Activated CD4-positive, alpha-beta memory T cell treated with anti-CD3 and anti-CD28 coated beads, Interleukin-2, amount 10 ng/mL, durations not matched to agents 7 days and 5 days (primary cell): ENCODE results near the gene PPME1. TPM values are rescaled to one million over a fixed set of nuclear protein-coding genes. Genes with fewer than 3 reads are reported as not detected.

Source experiments
- CTCF ChIA-PET: fragments of 350-600 bp; sonication (Branson Sonifier 250); formaldehyde crosslinking; loops from one replicate; lab custom pipeline; 2021; ENCODE audit warnings: antibody characterized with exemption, inconsistent platforms; lab: Charles Lee
- POLR2A ChIA-PET: fragments of 350-600 bp; sonication (Branson Sonifier 250); formaldehyde crosslinking; loops from one replicate; lab custom pipeline; 2021; ENCODE audit warnings: antibody characterized with exemption; lab: Charles Lee
- DNase-seq: peaks from one replicate; pipeline ENCODE4 v3.0.0-alpha.2; 2020
- H3K27ac Mint-ChIP-seq: one replicate; pipeline ENCODE4 v1.8.0; 2021; ENCODE audit warnings: mild to moderate bottlenecking, mixed read lengths
- H3K27me3 Mint-ChIP-seq: one replicate; pipeline ENCODE4 v1.8.0; 2021; ENCODE audit warnings: mixed read lengths
- H3K36me3 Mint-ChIP-seq: one replicate; pipeline ENCODE4 v1.8.0; 2021; ENCODE audit warnings: low read depth, mixed read lengths
- H3K4me1 Mint-ChIP-seq: one replicate; pipeline ENCODE4 v1.8.0; 2021; ENCODE audit warnings: mixed read lengths
- H3K4me3 Mint-ChIP-seq: one replicate; pipeline ENCODE4 v1.8.0; 2021; ENCODE audit warnings: mild to moderate bottlenecking, mixed read lengths
- H3K9me3 Mint-ChIP-seq: one replicate; pipeline ENCODE4 v1.8.0; 2021; ENCODE audit warnings: mixed read lengths
- total RNA-seq, 2 experiments: library from RNA; stranded (reverse); gene quantifications; one replicate each; pipeline ENCODE4 v1.2.3, GENCODE V29; 2021

PPME1 gene
- total RNA-seq, 2 experiments from 2014 or later: 27.3 to 28.0 TPM

DNA sequence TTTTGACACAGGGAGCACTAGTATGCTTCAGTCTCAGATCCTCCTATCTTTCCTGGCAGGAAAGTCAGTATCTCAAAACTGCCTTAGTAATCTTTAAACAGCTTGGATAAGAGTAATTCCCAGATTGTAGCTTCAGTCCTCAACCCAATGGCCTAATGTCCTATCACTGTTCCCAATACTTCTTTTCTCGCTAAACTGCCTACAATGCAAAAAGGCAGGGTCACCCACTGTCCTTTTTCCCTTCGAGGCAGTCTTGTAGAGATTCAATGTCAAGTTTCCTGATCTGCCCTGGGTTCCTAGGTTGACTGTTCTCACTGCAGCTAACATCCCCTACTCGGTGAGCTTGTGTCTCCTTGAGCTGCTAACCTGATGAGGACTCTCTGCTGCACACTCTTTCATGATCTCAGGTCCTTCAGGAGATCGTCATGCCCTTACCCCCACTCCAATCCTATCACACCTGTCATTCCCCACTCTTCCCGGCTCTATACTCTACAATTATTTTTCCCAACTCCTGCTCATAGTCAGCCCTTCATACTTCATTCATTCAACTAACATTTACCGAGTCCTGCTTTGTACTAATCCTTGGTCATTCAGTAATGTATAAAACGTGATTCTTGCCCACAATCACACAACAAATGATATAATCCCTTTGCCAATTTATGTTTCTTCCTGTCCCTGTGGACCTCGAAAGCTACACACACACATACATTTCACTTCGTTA, 1.2 kb upstream of the PPME1 start:
- Mint-ChIP-seq H3K4me1 (peaks cover 24% of the 10 kb centered on the region), H3K27ac (no peak overlapping the region), H3K27me3 (no peaks in the 10 kb centered on the region), H3K36me3 (peaks cover 30% of the 10 kb centered on the region), H3K9me3 (no peaks in the 10 kb centered on the region), H3K4me3 (no peak overlapping the region)
- no peak for DNase-seq
- ChIA-PET CTCF (interaction anchor here (0.8 to 1.4 kb wide), 6 partner anchors 29 to 206 kb away, joined by 3 to 12 read pairs (median 4); no protein-coding TSS in a partner anchor), POLR2A (interaction anchor here (1.2 to 3.3 kb wide), 9 partner anchors 165 to 382 kb away, joined by 3 to 17 read pairs (median 5); partner anchors contain the start of genes MRPL48 and UCP2)

DNA sequence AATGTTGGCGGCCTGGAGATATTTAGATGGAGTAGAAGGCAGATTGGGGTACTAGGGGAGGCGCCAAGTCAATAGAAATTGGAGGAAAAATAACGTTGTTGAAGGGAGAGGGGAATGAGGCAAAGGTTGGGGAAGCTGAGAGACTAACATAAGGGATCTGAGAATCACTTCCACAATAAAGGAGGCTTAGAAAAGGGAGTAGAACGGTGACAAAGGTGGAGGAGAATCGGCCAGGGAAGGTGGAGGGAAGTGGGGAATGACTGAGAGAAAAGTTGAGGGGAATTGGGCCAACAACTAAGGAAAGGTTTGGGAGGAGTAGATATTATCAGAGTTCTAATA, 510 bp downstream of the PPME1 start:
- POLR2A ChIA-PET: interaction anchor here (0.7 to 3.3 kb wide), 8 partner anchors 10 to 322 kb away, joined by 3 to 17 read pairs (median 5); partner anchors contain the start of genes LIPT2 and UCP2
- H3K9me3 Mint-ChIP-seq: no peaks in the 10 kb centered on the region
- H3K4me1 Mint-ChIP-seq: peaks cover 23% of the 10 kb centered on the region
- H3K36me3 Mint-ChIP-seq: peaks cover 22% of the 10 kb centered on the region
- DNase-seq: no peak
- no peak overlapping the region for H3K4me3 Mint-ChIP-seq
- H3K27ac Mint-ChIP-seq: no peak overlapping the region
- CTCF ChIA-PET: interaction anchor here (0.6 to 1.4 kb wide), 5 partner anchors 8 to 392 kb away, joined by 3 to 12 read pairs (median 4); no protein-coding TSS in a partner anchor
- H3K27me3 Mint-ChIP-seq: no peaks in the 10 kb centered on the region

DNA sequence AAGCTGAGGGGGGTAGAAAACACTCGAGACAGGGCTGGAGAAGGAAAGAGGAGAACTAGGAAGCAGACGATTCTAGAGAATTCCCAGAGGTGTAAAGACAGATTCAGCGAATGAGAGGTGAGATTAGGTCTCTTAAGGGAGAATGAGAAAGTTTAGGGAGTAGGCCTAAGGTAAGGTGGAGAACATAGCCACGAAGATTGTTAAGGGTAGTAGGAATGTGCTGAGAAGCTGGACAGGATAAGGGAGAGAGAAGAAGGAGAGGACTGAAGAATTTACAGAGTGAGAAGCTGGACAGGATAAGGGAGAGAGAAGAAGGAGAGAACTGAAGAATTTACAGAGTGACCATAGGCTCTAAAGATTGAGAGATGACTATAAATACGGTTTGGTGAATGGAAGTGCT, 908 bp downstream of the PPME1 start:
- POLR2A ChIA-PET: interaction anchor here (1.3 to 3.3 kb wide), 2 partner anchors 190 to 321 kb away, joined by 4 to 17 read pairs; partner anchors contain the start of genes LIPT2 and UCP2
- peaks cover 18% of the 10 kb centered on the region for H3K36me3 Mint-ChIP-seq
- DNase-seq: no peak
- H3K4me3 Mint-ChIP-seq: no peak overlapping the region
- H3K27ac Mint-ChIP-seq: no peak overlapping the region
- CTCF ChIA-PET: no interaction called here
- H3K27me3 Mint-ChIP-seq: no peaks in the 10 kb centered on the region
- H3K9me3 Mint-ChIP-seq: no peaks in the 10 kb centered on the region
- H3K4me1 Mint-ChIP-seq: peaks cover 20% of the 10 kb centered on the region

- H3K36me3 Mint-ChIP-seq: peaks cover 6% of the 10 kb centered on the region
- DNase-seq: no peak
- CTCF ChIA-PET: interaction anchor here (1.2 kb wide), 1 partner anchor 212 kb away, joined by 4 read pairs; no protein-coding TSS in a partner anchor
- no peak overlapping the region for H3K27ac Mint-ChIP-seq
- POLR2A ChIA-PET: interaction anchor here (0.5 kb wide), 1 partner anchor 41 kb away, joined by 3 read pairs; no protein-coding TSS in a partner anchor
- H3K9me3 Mint-ChIP-seq: no peaks in the 10 kb centered on the region
- H3K4me1 Mint-ChIP-seq: peaks cover 24% of the 10 kb centered on the region
- no peaks in the 10 kb centered on the region for H3K27me3 Mint-ChIP-seq
- no peak overlapping the region for H3K4me3 Mint-ChIP-seq
Observed at GRCh38 chr11:74175920-74176319, 4.8 kb downstream of the PPME1 start.

DNA sequence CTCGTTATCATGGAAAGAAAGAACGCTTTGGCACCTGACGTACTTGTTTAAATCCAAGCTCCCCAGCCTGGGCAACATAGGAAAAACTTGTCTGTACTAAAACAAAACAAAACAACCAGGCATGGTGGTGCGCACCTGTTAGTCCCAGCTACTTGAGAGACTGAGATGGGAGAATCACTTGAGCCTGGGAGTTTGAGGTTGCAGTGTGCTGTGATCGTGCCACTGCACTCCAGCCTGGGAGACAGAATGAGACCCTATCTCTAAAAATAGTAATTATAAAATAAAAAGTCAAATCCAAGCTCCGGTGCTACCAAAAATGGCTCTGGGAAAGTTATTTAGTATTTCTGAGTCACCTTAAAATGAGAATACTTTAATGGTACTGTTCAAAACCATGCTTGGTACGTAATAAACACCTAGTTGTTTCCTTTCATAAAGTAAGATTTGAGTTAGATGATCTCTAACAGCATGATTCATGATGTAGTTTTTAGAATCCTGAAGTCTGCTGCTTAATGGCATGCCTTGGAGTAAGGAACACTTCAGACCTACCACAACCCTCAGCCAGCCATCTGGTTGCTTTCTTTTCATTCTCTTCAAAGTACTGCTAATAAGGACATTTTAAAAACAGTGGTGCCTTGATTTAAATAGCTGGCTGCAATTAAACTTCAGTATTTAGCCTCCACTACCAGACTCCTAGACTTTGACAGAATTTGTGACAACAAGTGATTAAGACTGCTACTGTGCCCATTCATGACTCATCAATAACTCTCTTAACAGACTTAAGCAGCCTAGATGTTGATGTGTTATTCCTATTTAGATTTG, 8.4 kb downstream of the PPME1 start:
- Mint-ChIP-seq H3K4me3 (no peak overlapping the region), H3K36me3 (peaks cover 2% of the 10 kb centered on the region), H3K27ac (no peak overlapping the region), H3K4me1 (peaks cover 18% of the 10 kb centered on the region), H3K27me3 (no peaks in the 10 kb centered on the region), H3K9me3 (no peaks in the 10 kb centered on the region)
- CTCF ChIA-PET: interaction anchor here (0.9 kb wide), 1 partner anchor 8 kb away, joined by 4 read pairs; the partner anchor contains the start of genes C2CD3 and PPME1
- POLR2A ChIA-PET: no interaction called here
- no peak for DNase-seq

DNA sequence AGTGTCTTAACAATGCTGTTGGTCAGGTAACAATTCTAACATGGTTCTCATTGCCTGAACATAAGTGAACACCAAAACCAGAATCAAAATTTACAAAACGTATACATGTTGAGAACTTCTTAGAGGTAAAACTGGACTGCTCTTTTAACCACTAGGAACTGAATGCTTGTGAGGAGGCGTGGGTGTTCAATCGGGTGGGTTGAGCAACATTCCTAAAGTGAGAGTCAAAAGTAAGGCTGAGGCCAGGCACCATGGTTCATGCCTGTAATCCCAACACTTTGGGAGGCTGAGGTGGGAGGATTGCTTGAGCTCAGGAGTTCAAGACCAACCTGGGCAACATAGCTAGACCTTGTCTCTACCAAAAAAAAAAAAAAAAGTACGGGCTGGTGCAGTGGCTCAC, 11.5 kb downstream of the PPME1 start:
- H3K4me3 Mint-ChIP-seq: no peak overlapping the region
- no peak for DNase-seq
- H3K4me1 Mint-ChIP-seq: peaks cover 21% of the 10 kb centered on the region
- ChIA-PET CTCF (no interaction called here), POLR2A (no interaction called here)
- no peaks in the 10 kb centered on the region for H3K27me3 Mint-ChIP-seq
- H3K27ac Mint-ChIP-seq: no peak overlapping the region
- H3K9me3 Mint-ChIP-seq: no peaks in the 10 kb centered on the region
- peaks cover 7% of the 10 kb centered on the region for H3K36me3 Mint-ChIP-seq

DNA sequence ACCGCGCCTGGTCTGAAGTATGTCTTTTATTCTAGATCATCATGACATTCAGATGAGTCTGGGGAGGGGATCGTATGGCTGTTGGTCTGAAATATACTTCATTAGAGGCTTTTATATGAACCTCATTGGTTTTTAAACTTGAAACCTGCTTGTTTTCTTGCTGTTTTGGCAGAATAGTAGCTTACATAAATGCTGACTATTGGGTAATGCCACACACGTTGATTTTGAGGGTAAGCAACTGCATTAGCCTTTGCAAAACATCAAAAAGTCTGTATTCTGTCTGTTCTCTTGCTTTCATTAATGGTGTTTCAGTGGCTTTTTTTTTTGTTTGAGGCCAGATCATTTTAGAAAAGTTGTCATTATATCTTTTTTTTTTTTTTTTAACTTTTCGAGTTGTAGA, 14.2 kb downstream of the PPME1 start:
- DNase-seq: no peak
- Mint-ChIP-seq H3K4me1 (peaks cover 18% of the 10 kb centered on the region), H3K4me3 (no peak overlapping the region), H3K9me3 (no peaks in the 10 kb centered on the region), H3K36me3 (peaks cover 16% of the 10 kb centered on the region), H3K27ac (no peak overlapping the region), H3K27me3 (no peaks in the 10 kb centered on the region)
- ChIA-PET POLR2A (interaction anchor here (1.9 kb wide), 1 partner anchor 14 kb away, joined by 5 read pairs; the partner anchor contains the start of genes C2CD3 and PPME1), CTCF (interaction anchor here (0.7 to 1.1 kb wide), 3 partner anchors 14 to 46 kb away, joined by 3 to 5 read pairs (median 3); partner anchors contain the start of genes C2CD3 and PPME1)

- DNase-seq: no peak
- H3K4me3 Mint-ChIP-seq: no peak overlapping the region
- H3K27ac Mint-ChIP-seq: no peak overlapping the region
- H3K36me3 Mint-ChIP-seq: peaks cover 20% of the 10 kb centered on the region
- peaks cover 19% of the 10 kb centered on the region for H3K4me1 Mint-ChIP-seq
- H3K9me3 Mint-ChIP-seq: no peaks in the 10 kb centered on the region
- no peaks in the 10 kb centered on the region for H3K27me3 Mint-ChIP-seq
- POLR2A ChIA-PET: interaction anchor here (1.2 kb wide), 1 partner anchor 562 kb away, joined by 3 read pairs; the partner anchor contains the start of gene RNF169
- CTCF ChIA-PET: no interaction called here
Observed at GRCh38 chr11:74185695-74186094, 14.6 kb downstream of the PPME1 start.

GRCh38 chr11:74195828-74196227, 24.7 kb downstream of the PPME1 start:
- Mint-ChIP-seq H3K36me3 (peaks cover 31% of the 10 kb centered on the region), H3K27ac (no peak overlapping the region), H3K4me3 (no peak overlapping the region), H3K9me3 (peaks cover 16% of the 10 kb centered on the region), H3K4me1 (peaks cover 4% of the 10 kb centered on the region), H3K27me3 (no peaks in the 10 kb centered on the region)
- CTCF ChIA-PET: no interaction called here
- no peak for DNase-seq
- POLR2A ChIA-PET: no interaction called here

- DNase-seq: no peak
- ChIA-PET CTCF (no interaction called here), POLR2A (no interaction called here)
- Mint-ChIP-seq H3K9me3 (peaks cover 16% of the 10 kb centered on the region), H3K27ac (no peak overlapping the region), H3K36me3 (peaks cover 24% of the 10 kb centered on the region), H3K4me1 (peaks cover 4% of the 10 kb centered on the region), H3K4me3 (no peak overlapping the region), H3K27me3 (no peaks in the 10 kb centered on the region)
Observed at GRCh38 chr11:74196781-74197486, 25.8 kb downstream of the PPME1 start.

GRCh38 chr11:74203966-74204365, 32.9 kb downstream of the PPME1 start:
- no peak overlapping the region for H3K4me3 Mint-ChIP-seq

DNA sequence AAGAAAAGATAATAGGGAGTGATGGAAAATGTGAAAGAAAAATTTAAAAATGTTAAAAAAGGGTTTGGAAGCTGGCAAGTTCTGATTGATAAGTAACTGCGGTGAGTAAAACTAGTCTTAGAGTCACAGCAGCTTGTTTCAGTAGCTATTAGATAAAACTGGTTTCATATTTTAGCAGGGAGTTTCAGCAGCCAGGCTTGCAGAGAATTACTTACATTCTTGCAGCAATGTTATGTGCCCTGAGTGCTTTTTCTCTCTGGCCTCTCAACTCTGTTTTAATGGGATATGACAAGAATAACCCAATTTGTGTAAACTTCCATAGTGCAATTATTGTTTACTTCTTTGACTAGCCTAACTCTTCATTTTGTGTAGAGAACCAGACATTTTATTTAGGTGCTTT, 33.6 kb downstream of the PPME1 start:
- no peak for DNase-seq
- CTCF ChIA-PET: no interaction called here
- Mint-ChIP-seq H3K36me3 (peaks cover 37% of the 10 kb centered on the region), H3K27ac (no peak overlapping the region), H3K4me3 (no peak overlapping the region), H3K9me3 (no peaks in the 10 kb centered on the region), H3K4me1 (peaks cover 16% of the 10 kb centered on the region), H3K27me3 (no peaks in the 10 kb centered on the region)
- POLR2A ChIA-PET: no interaction called here

More at GRCh38 chr11:74203966-74204365, 32.9 kb downstream of the PPME1 start:
- H3K27ac Mint-ChIP-seq: no peak overlapping the region
- H3K27me3 Mint-ChIP-seq: no peaks in the 10 kb centered on the region
- CTCF ChIA-PET: no interaction called here
- H3K9me3 Mint-ChIP-seq: peaks cover 1% of the 10 kb centered on the region
- H3K36me3 Mint-ChIP-seq: peaks cover 36% of the 10 kb centered on the region
- no peak for DNase-seq
- peaks cover 16% of the 10 kb centered on the region for H3K4me1 Mint-ChIP-seq
- POLR2A ChIA-PET: no interaction called here
